GM21529 (cell line): Measurements from ENCODE around the gene REV1.
"Not testable (repeated sequence)": the region's sequence is repeated elsewhere in the genome, so short reads cannot be mapped to it uniquely, and the experiment has no call there.

Experiments
- ATAC-seq: cut with Tn5 transposase; IDR thresholded peaks from one replicate; pipeline ENCODE4 v1.9.1; 2021; ENCODE audit not compliant: unreplicated experiment

Gene REV1

DNA sequence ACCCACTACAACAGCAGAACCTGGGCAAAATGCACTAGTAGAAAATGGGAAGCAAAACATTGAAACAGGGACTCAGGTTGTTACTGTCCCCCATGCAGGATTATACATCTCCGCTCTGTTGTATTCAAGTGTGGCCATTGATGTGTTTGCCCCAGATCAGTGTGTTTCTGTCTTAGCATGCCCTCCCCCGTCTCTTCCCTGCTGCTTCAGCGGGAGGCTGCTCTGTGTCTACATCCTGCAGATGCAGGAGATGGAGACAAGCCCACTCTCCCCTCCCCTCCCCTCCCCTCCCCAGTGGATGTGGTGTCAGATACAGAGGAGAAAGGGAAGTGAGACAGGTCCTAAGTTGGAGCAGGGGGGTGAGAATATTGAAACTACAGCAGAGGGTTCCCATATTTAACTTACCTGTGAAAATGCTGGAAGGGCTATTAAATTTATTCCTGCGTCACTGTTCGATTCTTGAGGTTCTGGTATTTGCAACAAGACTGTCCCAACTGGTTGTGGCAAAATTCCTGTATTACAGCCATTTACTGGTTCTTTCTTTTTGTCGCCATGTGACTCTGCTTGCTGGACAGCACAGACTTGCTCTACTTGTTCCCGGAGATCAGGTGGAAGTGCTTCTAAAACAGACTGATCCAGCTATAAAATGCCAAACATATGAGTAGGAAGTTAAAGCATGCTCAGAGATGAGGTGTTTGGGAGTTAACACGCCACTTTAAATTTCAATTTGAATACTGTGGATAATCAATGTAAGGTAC, 85.6 kb downstream of the REV1 start:
- ATAC-seq: no peak

DNA sequence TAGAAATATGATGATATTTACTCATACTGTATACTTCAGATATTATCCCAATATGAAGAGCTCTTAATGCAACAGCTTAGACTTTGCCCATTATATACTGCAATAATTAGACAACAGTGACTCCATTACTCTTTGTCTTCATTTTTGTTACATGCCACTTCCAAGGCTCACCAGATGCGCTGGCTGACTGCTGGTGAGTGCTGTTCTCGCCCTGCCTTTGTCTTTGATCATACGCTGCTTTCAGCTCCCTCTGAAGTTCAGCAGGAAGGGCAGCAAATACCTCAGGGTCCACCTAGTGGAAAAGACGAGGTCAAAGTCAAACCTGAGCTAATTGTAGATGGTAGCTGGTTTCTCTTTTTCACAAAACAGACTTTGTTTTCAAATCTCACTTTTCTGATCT, 86.3 kb downstream of the REV1 start:
- no peak for ATAC-seq

DNA sequence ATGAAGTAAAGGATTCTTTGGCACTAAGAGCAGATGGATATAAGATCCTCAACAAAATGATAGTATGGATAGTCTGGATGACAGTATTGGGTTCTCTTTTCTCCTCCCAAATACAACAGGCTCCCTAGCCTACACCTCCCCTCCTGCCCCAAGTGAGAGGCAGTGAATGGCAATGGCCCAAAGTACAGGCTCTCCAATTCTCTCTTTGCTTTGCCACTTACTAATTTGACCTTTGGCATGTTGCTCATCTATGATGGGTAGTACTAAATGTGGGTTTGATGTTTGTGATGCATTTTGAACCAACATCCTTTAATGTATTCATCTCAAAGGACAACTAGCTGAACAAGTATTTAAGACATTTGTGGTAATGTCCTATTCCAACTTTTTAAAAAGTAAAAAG, 86.7 kb downstream of the REV1 start:
- ATAC-seq: no peak

DNA sequence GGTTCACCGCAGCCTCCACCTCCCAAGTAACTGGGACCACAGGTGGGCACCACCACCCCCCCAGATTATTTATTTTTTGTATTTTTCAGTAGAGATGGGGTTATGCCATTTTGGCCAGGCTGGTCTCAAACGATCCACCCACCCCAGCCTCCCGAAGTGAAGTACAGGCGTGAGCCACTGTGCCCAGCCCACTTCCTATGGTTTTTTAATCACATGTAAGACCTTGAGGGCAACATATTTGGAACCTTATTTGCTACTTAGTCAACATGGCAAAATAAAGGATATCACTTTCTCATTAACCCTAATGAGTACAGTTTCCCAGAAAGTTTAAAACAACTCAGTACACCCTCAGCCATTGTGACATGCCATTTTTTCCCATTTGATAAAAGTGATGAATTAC, 88.0 kb downstream of the REV1 start:
- no peak for ATAC-seq

DNA sequence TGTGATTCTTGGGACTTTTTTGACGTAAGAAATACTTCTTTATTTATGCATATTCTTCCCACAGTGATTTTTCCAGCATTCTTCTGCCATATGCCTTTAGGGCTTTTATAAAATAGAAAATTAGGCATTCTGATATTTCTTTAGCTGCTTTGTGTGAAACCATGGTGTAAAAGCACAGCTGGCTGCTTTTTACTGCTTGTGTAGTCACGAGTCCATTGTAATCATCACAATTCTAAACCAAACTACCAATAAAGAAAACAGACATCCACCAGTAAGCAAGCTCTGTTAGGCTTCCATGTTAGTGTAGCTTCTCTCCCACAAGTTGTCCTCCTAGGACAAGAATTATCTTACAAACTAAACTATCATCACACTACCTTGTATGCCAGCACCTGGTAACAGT, 90.0 kb downstream of the REV1 start:
- no peak for ATAC-seq

DNA sequence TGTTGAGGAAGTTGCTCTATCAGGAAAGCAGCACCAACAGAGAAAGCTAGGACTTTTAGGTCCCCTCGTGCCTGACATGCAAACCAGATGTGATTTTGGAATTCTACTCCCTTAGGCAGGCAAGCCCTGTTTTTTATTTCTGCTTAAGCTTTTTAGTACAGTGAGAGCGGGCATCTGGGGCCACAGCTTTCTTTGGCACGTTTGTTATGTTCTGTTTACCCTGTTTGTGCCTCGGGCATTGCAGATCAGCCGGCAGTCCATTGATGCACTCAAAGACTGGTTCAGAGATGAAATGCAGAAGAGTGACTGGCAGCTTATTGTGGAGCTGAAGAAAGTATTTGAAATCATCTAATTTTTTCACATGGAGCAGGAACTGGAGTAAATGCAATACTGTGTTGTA, 90.8 kb downstream of the REV1 start:
- no peak for ATAC-seq

DNA sequence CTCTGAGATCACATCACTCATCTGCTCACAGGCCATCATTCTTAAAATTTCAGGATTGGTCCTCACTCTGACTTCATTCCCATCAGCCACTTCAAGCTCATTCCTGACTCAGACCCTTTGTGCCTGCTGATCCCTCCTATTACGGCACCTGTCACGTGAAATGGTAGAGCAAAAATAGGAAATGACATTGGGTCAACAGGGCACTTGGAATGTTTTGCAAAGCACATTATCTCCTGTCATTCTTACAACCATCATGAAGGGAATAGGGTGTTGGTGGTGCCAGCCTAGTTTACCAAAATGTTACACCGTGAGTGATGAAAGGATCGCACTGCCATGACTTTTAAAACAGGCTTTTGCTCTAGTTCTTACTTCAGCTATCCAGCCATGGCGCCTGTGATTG, 91.5 kb downstream of the REV1 start:
- no peak for ATAC-seq

DNA sequence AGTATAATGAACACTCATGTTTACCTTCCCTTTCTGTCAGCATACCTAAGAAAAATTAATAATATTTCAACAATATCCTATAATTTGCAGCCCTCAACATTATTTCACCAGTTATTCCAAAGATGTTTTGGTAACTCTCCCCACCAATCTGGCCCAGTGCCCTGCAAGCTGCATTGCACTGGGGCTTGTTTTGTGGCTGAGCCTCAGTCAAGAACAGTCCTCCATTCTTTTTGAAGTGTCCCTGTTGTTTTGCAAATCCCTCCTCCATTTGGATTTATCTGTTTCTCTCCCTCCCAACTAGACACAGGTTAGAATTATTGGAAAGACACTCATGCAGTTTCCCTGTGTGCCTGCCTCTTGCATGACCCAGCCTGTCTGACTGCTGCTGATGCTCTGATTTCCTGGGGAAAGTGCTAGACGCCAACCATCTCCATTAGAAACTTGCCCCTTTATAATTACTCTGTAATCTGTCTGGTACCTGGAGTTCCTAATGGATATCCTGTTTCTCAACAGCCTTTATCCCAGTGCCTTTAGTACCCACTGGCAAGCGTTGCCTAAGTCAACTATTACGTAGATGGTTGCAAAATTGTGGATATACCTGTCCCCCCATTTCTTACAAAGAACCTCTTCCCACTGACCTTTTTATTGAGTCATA, 92.4 kb downstream of the REV1 start:
- ATAC-seq: no peak

DNA sequence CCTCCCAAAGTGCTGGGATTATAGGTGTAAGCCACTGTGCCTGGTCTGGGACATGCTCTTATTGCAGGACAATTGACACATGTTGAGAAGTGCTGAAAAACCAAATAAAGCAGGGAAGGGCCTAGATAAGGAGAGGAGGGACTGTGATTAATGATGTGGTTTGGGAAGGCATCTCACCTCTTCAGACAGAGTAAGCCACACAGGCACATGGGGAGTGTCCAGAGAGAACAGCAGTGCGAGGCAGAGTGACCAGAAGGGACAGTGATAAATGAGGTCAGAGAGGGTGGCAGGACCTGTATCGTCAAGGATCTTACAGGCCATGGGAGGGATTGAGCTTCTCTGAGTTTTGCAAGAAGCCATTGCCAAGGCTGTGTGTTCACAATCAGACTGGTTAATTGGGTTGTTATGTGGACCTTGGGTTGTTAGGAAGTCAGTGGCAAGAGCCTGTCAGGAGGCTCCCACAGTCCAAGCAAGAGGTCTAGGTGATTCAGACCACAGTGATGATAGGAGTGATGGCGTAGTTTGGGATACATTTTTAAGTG, 94.2 kb downstream of the REV1 start:
- no peak for ATAC-seq

DNA sequence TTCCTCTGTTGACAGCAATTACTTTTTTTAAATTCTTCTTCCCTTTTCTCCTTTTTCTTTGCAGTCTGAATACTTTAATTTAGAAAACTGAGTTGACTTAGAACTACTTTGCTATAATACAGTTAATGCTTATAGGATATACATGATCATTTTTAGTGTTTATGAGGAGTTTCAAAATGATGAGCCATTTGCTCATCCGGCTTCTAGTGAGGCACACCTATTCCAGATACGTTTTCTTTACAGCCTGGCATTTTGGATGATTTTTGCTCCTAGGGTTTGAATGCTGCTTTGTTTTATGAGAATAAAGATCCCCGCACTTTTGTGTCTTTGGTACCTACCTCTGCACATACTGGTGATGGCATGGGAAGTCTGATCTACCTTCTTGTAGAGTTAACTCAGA, 99.9 kb downstream of the REV1 start:
- ATAC-seq: no peak

DNA sequence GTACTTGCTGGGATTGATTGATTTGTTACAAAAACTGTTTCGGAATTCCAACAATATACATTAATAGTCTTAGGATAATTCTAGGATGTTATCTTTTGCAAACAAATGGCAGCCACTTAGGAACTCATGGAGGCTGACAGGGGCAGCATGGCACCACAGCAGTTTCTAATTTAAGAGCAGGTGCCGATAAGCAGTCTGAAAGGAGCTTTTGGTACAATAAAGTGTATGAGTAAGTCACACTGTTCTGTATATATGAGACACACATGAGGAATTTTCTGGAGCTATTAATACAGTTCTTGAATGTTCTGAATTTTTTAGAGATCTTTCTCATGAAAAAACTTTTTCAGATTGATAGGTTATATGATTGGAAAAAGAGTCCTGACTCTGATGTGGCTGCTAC, 100.4 kb downstream of the REV1 start:
- no peak for ATAC-seq

DNA sequence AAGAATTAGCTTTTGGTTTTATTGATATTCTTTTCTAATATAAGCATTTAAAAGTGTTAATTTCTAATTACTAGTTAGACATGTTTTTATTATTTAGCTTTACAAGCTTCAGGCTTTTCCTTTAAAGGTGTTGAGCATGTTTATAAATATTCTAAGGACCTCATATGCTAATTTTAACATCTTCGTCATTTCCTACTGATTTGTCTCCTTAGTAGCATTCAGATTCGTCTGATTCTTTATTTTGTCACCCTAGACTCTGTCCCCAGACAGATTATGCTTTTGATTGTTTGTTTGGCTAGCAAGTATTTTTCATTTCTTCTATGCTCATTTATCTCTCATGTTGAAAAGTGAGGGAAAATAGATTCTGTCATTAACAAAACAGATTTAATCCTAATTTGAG, 100.9 kb downstream of the REV1 start:
- ATAC-seq: no peak

DNA sequence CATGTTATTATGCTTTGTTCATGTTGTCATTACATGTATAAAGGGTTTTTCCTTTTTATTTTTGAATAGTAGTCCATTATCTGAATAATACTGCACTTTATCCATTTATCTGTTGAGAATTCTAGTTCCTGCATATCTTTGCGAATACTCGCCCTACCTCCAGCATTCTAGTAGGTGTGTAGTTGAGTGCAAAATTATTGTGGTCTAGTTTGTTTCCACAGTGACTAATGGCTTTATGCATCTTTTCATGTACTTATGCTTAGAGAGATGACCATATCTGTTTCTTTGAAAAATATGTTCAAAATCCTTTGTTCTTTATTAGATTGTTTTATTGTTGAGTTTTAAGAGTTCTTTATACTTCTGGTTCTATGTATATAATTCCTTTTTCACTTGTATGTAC, 103.8 kb downstream of the REV1 start:
- no peak for ATAC-seq

DNA sequence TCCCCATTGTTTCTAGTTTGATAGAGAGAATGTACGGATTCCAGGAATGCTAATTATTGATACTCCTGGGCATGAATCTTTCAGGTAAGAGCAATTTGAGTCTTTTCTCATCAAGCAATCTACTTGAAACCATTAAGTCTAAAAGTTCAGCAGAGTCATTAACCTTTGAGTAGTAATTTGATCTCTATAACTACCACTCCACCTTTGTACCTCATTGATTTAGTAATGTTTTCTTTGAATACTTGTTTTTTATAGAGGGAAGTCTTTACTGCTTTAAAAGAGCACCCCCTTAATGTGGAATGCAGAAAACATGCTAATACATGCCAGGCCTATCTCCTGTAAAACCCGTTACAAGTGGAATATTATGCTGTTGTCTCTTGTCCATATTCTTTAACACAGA, 107.7 kb downstream of the REV1 start:
- no peak for ATAC-seq

DNA sequence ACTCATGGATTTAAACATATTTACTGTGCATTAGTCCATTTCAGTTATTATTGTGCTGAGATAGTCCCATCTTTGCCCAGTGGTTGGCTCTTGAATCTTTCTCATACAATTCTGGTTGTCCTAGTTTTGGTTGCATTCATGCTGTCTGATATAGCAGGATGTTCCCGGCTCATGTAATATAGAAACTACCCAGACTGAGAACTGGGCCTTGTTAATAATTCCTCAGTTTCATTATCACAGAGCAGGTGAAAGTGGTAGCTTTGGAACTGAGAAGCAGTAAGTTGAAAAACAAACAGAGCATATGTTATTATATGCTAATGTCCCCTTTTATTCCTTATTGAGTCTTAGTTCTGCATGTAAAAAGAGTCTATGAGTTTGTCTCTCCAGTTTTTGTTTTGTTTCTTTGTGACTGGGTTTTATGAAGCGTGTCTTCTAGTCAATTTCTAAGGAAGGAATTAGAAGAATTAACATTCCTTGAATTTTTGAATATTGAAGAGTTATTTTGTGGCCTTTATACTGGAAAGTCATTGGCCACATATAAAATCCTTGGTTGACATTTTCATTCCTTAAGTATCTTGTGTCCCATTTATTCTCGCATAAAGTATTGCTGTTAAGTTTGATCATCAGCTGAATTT, 109.3 kb downstream of the REV1 start:
- peak; percentile 64 for ATAC-seq

DNA sequence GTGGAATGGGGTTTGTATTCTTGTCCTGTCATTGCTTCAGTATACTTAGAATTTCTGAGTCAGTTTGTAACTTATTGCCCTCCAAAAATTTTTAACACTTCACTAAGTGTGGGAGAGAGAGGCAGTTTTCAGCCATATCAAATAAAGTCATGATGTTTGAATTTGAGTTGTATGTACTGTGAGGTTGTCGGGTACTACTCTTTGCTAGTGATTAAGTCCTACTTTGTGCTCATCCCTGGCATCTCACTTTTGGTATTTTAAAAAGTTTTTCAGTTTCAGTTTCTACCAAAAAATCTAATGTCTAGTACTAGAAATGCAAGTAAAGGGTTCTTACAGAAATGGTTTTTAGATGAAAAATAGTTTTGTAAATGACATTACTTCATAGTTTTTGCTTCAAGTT, 111.9 kb downstream of the REV1 start:
- no peak for ATAC-seq

DNA sequence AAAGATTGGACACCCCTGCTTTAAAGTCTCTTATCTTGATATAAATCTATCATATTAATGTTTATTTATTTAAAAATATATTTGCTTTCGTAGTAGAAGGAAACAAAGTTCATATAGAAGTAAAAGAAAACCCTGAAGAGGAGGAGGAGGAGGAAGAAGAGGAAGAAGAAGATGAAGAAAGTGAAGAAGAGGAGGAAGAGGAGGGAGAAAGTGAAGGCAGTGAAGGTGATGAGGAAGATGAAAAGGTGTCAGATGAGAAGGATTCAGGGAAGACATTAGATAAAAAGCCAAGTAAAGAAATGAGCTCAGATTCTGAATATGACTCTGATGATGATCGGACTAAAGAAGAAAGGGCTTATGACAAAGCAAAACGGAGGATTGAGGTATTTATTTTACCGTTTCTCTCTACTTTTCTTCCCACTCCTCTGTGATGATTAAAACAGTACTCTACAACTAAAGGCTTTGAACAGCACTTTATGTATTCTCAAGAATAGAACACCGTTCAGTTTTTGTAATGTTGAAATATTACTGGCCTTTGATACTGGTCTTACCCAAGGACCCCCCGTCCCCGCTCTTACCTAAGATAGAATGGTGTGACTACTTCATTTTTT, 113.5 kb downstream of the REV1 start:
- no peak for ATAC-seq

DNA sequence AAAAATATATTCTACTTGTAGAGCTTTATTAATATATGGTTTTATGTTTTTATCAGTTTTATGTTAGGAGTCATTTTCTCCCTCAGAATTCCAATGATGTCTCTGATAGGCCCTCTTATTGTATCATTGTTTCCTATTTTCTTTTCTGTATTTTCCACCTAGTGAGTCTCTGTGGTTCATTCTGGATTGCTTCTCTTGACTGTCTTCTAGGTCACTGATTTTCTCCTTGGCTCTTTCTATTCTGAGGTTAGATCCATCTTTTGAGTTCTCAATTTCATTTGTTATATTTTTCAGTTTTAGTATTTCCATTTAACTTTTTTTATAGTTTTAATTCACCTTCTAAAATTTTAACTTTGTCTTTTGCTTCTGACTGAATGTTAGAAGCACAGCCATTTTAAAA, 115.1 kb downstream of the REV1 start:
- no peak for ATAC-seq

DNA sequence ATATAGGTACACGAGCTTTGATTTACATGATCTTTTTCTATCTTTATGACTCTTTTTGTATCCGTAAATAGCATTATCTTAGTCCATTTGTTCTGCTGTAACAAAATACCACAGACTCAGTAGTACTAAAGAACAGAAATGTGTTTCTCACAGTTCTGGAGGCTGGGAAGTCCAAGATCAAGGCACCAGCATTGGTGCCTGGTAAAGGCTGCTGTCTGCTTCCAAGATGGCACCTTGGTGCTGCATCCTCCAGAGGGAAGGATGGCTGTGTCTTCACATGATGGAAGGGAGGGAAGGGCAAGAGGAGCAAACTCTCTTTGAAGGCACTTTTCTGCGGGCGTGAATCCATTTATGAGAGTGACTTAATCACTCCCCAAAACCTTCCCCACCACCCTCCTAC, 116.7 kb downstream of the REV1 start:
- no peak for ATAC-seq

DNA sequence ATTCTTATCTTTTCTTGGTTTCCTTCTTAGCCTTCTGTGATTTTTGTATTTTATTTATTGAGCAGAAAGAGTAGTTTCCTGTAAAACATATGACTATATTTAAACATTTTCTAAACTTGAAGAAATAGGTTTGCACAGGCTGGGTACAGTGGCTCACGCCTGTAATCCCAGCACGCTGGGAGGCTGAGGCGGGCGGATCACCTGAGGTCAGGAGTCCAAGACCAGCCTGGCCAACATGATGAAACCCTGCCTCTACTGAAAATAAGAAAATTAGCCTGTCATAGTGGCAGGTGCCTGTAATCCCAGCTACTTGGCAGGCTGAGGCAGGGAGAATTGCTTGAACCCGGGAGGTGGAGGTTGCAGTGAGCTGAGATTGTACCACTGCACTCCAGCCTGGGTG, 121.0 kb downstream of the REV1 start:
- not testable (repeated sequence) for ATAC-seq

DNA sequence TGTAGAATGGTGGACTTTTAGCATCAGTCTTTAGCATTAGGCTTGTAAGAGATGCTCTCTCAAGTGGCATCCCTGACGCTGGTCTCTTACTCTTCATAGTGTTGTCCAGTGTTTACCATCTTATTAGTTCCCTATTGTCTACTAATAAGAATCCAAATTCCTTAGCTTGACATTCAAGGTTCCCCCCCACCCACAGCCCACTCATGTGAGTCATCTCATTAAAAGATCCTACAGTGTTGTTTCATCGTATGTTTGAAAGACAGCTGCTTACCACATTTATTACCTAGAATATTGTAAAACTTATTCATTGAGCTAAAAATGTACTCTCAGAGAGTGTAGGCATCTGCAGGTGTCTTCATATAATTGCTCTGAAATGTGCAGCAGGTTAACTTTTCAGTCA, 124.2 kb downstream of the REV1 start:
- ATAC-seq: no peak

DNA sequence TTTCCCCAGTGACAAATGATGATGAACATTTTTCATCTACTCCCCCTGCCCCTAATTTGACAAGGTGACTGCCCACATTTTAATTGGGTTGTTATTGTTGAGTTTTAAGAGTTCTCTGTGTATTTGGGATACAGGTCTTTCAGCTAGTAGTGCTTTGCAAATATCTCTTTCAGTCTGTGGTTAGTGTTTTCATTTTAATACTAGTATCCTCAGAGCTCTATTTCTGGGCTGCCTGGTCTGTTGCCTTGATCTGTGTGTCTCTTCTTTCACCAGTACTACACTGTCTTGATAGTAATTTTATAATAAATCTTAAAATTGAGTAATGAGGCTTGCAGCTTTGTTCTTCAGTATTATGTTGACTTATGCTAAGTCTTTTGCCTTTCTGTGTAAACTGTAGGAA, 133.0 kb downstream of the REV1 start:
- no peak for ATAC-seq
